Trophoblast cell (in vitro differentiated cells and primary cell): ENCODE measurements around the gene TEKT5.
"Not testable (repeated sequence)": the region's sequence is repeated elsewhere in the genome, so short reads cannot be mapped to it uniquely, and the experiment has no call there.

ENCODE experiments used
- DNase-seq, 2 donors: peaks; one replicate each; pipeline ENCODE4 v3.0.0-alpha.2; 2016
- H2AFZ ChIP-seq: 2 replicates; pipeline ENCODE4 v1.6.1; 2013; ENCODE audit warnings: low read length, moderate library complexity, mild to moderate bottlenecking; ENCODE audit not compliant: insufficient read depth, poor library complexity
- H2AK5ac ChIP-seq: 2 replicates; pipeline ENCODE4 v1.6.1; 2013; ENCODE audit warnings: mild to moderate bottlenecking, low read length
- H2BK120ac ChIP-seq: 2 replicates; pipeline ENCODE4 v1.6.1; 2013; ENCODE audit warnings: low read length, mild to moderate bottlenecking, moderate library complexity; ENCODE audit not compliant: insufficient read depth, poor library complexity
- H2BK12ac ChIP-seq: 2 replicates; pipeline ENCODE4 v1.6.1; 2013; ENCODE audit warnings: mild to moderate bottlenecking, low read length, moderate library complexity
- H2BK5ac ChIP-seq: 2 replicates; pipeline ENCODE4 v1.6.1; 2013; ENCODE audit warnings: low read length, low read depth, moderate library complexity, mild to moderate bottlenecking; ENCODE audit not compliant: poor library complexity
- H3K14ac ChIP-seq: 2 replicates; pipeline ENCODE4 v1.6.1; 2013; ENCODE audit warnings: mild to moderate bottlenecking, low read length
- H3K18ac ChIP-seq: 2 replicates; pipeline ENCODE4 v1.6.1; 2013; ENCODE audit warnings: mild to moderate bottlenecking, low read length
- H3K23ac ChIP-seq: 2 replicates; pipeline ENCODE4 v1.6.1; 2013; ENCODE audit warnings: low read length
- H3K27ac ChIP-seq: 2 replicates; pipeline ENCODE4 v1.5.1; 2013; ENCODE audit warnings: low read depth, mild to moderate bottlenecking, inconsistent platforms, low read length, moderate library complexity
- H3K27me3 ChIP-seq: 2 replicates; pipeline ENCODE4 v1.6.1; 2013; ENCODE audit warnings: inconsistent platforms, mild to moderate bottlenecking, low read length, moderate library complexity; ENCODE audit not compliant: insufficient read depth
- H3K36me3 ChIP-seq, 2 experiments: 1 replicate in 1 of 2; 2 replicates in 1 of 2; pipeline ENCODE4 v1.6.1; 2013; ENCODE audit warnings: low read length in 2 of 2, mild to moderate bottlenecking in 2 of 2, moderate library complexity in 1 of 2; ENCODE audit not compliant: insufficient read depth in 2 of 2, control insufficient read depth in 1 of 2
- H3K4ac ChIP-seq: 2 replicates; pipeline ENCODE4 v1.6.1; 2013; ENCODE audit warnings: low read depth, mild to moderate bottlenecking, low read length, moderate library complexity
- H3K4me1 ChIP-seq, 2 experiments: 1 replicate in 1 of 2; 2 replicates in 1 of 2; pipeline ENCODE4 v1.6.1; 2013; ENCODE audit warnings: low read length in 2 of 2, mild to moderate bottlenecking in 2 of 2, moderate library complexity in 1 of 2; ENCODE audit not compliant: insufficient read depth in 2 of 2, control insufficient read depth in 1 of 2
- H3K4me2 ChIP-seq: 2 replicates; pipeline ENCODE4 v1.6.1; 2013; ENCODE audit warnings: inconsistent platforms, mild to moderate bottlenecking, low read length, moderate library complexity
- H3K4me3 ChIP-seq: 2 replicates; pipeline ENCODE4 v1.5.1; 2013; ENCODE audit warnings: mild to moderate bottlenecking, low read depth, low read length, inconsistent platforms
- H3K79me1 ChIP-seq: one replicate; pipeline ENCODE4 v1.6.1; 2013; ENCODE audit warnings: low read length
- H3K79me2 ChIP-seq: 2 replicates; pipeline ENCODE4 v1.6.1; 2013; ENCODE audit warnings: low read length, mild to moderate bottlenecking; ENCODE audit not compliant: control insufficient read depth, insufficient read depth, poor library complexity
- H3K9ac ChIP-seq: 2 replicates; pipeline ENCODE4 v1.6.1; 2013; ENCODE audit warnings: mild to moderate bottlenecking, low read length
- H3K9me3 ChIP-seq: 2 replicates; pipeline ENCODE4 v1.6.1; 2013; ENCODE audit warnings: low read depth, mild to moderate bottlenecking, control low read depth, inconsistent platforms, low read length; ENCODE audit not compliant: insufficient read depth
- H4K12ac ChIP-seq: 2 replicates; pipeline ENCODE4 v1.6.1; 2013; ENCODE audit warnings: low read depth, mild to moderate bottlenecking, low read length, moderate library complexity
- H4K8ac ChIP-seq: 2 replicates; pipeline ENCODE4 v1.6.1; 2013; ENCODE audit warnings: low read depth, mild to moderate bottlenecking, low read length, moderate library complexity
- H4K91ac ChIP-seq: one replicate; pipeline ENCODE4 v1.6.1; 2013; ENCODE audit warnings: low read depth, mild to moderate bottlenecking, low read length, moderate library complexity
- WGBS: extraction: QIAGEN DNeasy Blood & Tissue Kit; methylation state at CpG from one replicate; pipeline ENCODE4 v1.1.7; 2013; ENCODE audit warnings: missing lambda C conversion rate; ENCODE audit not compliant: insufficient read length, insufficient coverage; ENCODE audit errors: extremely low coverage; 5-methylcytosine and 5-hydroxymethylcytosine counted together

Gene TEKT5

DNA sequence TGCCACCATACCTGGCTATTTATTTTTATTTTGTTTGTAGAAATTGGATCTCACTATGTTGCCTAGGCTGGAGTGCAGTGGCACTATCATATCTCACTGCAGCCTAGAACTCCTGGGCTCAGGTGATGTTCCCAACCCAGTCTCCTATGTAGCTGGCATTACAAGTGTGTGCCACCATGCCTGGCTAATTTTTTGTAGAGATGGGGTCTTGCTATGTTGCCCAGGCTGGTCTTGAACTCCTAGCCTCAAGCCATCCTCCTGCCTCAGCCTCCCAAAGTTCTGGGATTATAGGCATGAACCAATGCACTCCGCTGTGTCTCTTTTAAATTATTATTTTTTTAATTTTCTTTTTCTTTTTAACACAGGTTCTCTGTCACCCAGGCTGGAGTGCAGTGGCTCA, 45.6 kb downstream of the TEKT5 start:
- H3K4ac ChIP-seq, H3K4me3 ChIP-seq, H4K8ac ChIP-seq, H3K36me3 ChIP-seq, H2BK120ac ChIP-seq, H3K27me3 ChIP-seq, H3K79me1 ChIP-seq, H3K79me2 ChIP-seq, H3K9ac ChIP-seq, H4K91ac ChIP-seq, H2AK5ac ChIP-seq, H3K23ac ChIP-seq, H3K4me1 ChIP-seq, H3K18ac ChIP-seq, H3K27ac ChIP-seq, H2BK5ac ChIP-seq, H2AFZ ChIP-seq, H2BK12ac ChIP-seq, H3K9me3 ChIP-seq, H4K12ac ChIP-seq, DNase-seq, H3K4me2 ChIP-seq, H3K14ac ChIP-seq: not testable (repeated sequence)
- WGBS, result no CpG with 5 or more reads among the region's 1 CpG

DNA sequence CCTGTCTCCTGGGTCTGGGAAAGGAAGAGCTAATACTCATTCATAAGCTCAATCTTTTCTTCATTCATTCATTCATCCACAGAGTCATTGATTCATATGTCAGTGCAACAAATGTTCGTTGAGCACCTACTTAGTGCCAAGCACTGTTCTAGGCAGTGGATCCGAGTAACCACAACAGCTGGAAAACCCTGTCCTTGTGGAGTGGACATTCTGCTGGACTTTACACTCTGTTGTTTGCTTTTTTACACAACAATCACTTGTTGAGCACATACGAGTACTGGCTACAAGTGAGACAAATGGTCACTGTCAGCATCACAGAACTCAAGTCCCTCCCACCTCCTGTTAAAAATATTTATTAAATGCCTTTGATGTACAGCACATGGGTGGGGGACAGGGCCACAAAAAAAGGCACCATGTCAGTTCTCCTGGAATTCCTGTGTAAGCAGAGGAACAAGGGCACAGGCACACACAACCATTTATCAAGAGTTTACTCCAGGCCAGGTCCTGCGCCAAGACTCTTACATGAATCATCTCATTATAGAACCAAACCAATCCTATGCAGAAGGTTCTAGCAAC, 46.9 kb downstream of the TEKT5 start:
- H4K8ac ChIP-seq, result no peak overlapping the region
- H2AK5ac ChIP-seq, result no peak overlapping the region
- no peak overlapping the region for H3K4me2 ChIP-seq
- H3K27ac ChIP-seq, result no peak overlapping the region
- no peaks in the 10 kb centered on the region for H3K79me2 ChIP-seq
- H3K9ac ChIP-seq, result no peak overlapping the region
- H2BK12ac ChIP-seq, result no peak overlapping the region
- H3K79me1 ChIP-seq, result no peaks in the 10 kb centered on the region
- no peaks in the 10 kb centered on the region for H3K9me3 ChIP-seq
- no peak overlapping the region for H2BK120ac ChIP-seq
- no CpG with 5 or more reads among the region's 4 CpGs for WGBS
- no peak overlapping the region for H3K23ac ChIP-seq
- no peak overlapping the region for H4K91ac ChIP-seq
- H3K36me3 ChIP-seq, result no peaks in the 10 kb centered on the region
- no peak overlapping the region for H3K4me3 ChIP-seq
- DNase-seq, result no peak
- no peak overlapping the region for H3K14ac ChIP-seq
- no peak overlapping the region for H3K18ac ChIP-seq
- H2AFZ ChIP-seq, result no peak overlapping the region
- H3K4ac ChIP-seq, result no peak overlapping the region
- H3K4me1 ChIP-seq, result no peaks in the 10 kb centered on the region
- H4K12ac ChIP-seq, result no peak overlapping the region
- H2BK5ac ChIP-seq, result no peak overlapping the region
- H3K27me3 ChIP-seq, result no peaks in the 10 kb centered on the region

DNA sequence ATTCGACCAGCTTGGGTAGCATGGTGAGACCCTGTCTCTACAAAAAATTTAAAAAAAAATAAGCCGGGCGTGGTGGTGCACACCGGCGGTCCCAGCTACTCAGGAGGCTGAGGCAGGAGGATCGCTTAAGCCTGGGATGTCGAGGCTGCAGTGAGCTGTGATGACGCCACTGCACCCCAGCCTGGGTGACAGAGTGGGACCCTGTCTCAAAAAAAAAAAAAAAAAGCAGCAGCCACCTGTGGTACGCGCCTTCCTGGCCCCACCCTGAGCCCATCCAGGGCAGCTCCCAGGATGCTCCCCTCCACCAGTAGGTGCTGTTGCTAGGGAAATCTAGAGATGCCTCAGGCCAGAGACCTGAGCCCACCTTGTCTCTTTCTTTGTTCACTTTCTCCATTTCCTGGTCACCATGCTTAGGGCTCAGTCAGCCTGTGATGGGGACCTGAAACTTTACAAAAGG, 47.4 kb downstream of the TEKT5 start:
- H4K91ac ChIP-seq, result no peak overlapping the region
- no peak overlapping the region for H3K4me2 ChIP-seq
- no peak overlapping the region for H2BK12ac ChIP-seq
- H3K4me3 ChIP-seq, result no peak overlapping the region
- H4K8ac ChIP-seq, result no peak overlapping the region
- no peak overlapping the region for H2BK120ac ChIP-seq
- no peak overlapping the region for H3K23ac ChIP-seq
- no peak overlapping the region for H3K14ac ChIP-seq
- no peak overlapping the region for H3K4ac ChIP-seq
- H3K9ac ChIP-seq, result no peak overlapping the region
- H3K79me2 ChIP-seq, result no peaks in the 10 kb centered on the region
- WGBS, result no CpG with 5 or more reads among the region's 10 CpGs
- H4K12ac ChIP-seq, result no peak overlapping the region
- H3K27me3 ChIP-seq, result no peaks in the 10 kb centered on the region
- no peak overlapping the region for H3K18ac ChIP-seq
- H3K9me3 ChIP-seq, result no peaks in the 10 kb centered on the region
- no peak overlapping the region for H2AFZ ChIP-seq
- peaks cover under 1 to 1% of the 10 kb centered on the region in 2 experiments for H3K4me1 ChIP-seq
- no peak overlapping the region for H2AK5ac ChIP-seq
- no peaks in the 10 kb centered on the region for H3K36me3 ChIP-seq
- no peak overlapping the region for H2BK5ac ChIP-seq
- H3K27ac ChIP-seq, result no peak overlapping the region
- H3K79me1 ChIP-seq, result no peaks in the 10 kb centered on the region
- DNase-seq, result no peak

DNA sequence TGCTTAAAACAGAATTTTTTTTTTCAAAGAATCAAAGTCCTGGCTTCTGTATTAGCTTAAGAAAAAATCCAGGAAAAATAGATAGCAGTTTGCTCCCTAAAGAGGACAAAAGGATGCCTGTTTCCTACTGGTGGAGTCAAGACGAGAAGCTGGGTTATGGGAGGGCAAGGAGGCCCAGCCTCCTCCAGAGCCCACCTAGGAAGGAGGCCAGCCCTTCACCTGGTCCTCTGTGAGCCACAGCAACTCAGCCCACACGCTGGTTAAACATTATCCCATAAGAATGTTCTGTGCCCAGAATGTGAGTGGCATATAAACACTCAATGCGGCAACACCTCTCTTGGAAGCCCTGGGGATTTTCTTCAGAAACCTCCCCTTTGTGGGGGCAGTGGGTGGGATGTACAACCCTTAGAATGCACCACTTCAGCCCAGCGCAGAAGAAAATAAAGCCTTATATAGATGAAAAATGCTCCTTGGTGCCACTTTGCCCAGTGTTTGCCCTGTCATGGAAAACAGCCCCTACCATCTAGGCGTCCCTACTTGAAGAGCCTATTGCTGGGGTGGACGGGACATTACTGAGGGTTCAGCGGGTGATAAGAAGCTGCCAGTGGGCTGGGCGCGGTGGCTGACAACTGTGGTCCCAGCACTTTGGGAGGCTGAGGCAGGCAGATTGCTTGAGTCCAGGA, 48.0 kb downstream of the TEKT5 start:
- no CpG with 5 or more reads among the region's 9 CpGs for WGBS

More for the DNA sequence above, 48.0 kb downstream of the TEKT5 start:
- Histone ChIP-seq H2AFZ (no peak overlapping the region), H4K91ac (no peak overlapping the region), H3K27ac (no peak overlapping the region), H2BK12ac (no peak overlapping the region), H3K27me3 (no peaks in the 10 kb centered on the region), H2AK5ac (no peak overlapping the region), H3K4me2 (no peak overlapping the region), H4K8ac (no peak overlapping the region), H3K23ac (no peak overlapping the region), H3K9me3 (no peaks in the 10 kb centered on the region), H2BK5ac (no peak overlapping the region), H3K4ac (no peak overlapping the region), H3K18ac (no peak overlapping the region), H3K36me3 (no peaks in the 10 kb centered on the region), H3K79me2 (no peaks in the 10 kb centered on the region), H3K9ac (no peak overlapping the region), H2BK120ac (no peak overlapping the region), H3K79me1 (no peaks in the 10 kb centered on the region), H3K14ac (no peak overlapping the region), H3K4me3 (no peak overlapping the region), H3K4me1 (peaks cover 5 to 6% of the 10 kb centered on the region in 2 experiments), H4K12ac (no peak overlapping the region)
- no peak for DNase-seq
